ENCODE measurements around the gene VASH2.

The VASH2 gene

GRCh38 chr1:213032651-213033050 is 82.3 kb downstream of the VASH2 start:
- H3K4me3 ChIP-seq (replicated peaks in 1 of 2; ENCODE audit: low read depth in 2 of 2, low read length in 2 of 2): no peak overlapping the region
- TF ChIP-seq, protein P1, sequence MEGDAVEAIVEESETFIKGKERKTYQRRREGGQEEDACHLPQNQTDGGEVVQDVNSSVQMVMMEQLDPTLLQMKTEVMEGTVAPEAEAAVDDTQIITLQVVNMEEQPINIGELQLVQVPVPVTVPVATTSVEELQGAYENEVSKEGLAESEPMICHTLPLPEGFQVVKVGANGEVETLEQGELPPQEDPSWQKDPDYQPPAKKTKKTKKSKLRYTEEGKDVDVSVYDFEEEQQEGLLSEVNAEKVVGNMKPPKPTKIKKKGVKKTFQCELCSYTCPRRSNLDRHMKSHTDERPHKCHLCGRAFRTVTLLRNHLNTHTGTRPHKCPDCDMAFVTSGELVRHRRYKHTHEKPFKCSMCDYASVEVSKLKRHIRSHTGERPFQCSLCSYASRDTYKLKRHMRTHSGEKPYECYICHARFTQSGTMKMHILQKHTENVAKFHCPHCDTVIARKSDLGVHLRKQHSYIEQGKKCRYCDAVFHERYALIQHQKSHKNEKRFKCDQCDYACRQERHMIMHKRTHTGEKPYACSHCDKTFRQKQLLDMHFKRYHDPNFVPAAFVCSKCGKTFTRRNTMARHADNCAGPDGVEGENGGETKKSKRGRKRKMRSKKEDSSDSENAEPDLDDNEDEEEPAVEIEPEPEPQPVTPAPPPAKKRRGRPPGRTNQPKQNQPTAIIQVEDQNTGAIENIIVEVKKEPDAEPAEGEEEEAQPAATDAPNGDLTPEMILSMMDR (IDR thresholded peaks at IDR 0.05; ENCODE audit: low read depth, low read length): no peak
- no peak for DNase-seq (ENCODE audit: low read depth in 2 of 2)

DNA sequence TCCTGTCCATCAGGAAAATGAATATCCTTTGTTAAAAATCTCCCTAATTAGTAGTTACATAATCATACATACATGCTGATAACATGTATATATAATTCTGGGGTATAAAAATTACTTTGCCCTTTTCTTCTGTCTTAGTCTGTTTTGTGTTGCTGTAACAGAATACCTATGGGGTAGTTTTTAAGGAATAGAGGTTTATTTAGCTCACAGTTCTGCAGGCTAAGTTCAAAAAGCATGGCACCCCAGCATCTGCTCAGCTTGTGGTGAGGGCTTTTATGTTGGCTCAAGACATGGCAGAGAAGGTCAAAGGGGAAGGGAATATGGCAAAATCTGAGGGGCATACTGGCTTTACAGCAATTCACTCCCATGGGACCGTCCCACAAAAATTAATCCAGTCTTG is 84.4 kb downstream of the VASH2 start:
- TF ChIP-seq, protein P1 (IDR thresholded peaks at IDR 0.05; ENCODE audit: low read depth, low read length): no peak
- no peak overlapping the region for H3K4me3 ChIP-seq (replicated peaks in 1 of 2; ENCODE audit: low read depth in 2 of 2, low read length in 2 of 2)
- DNase-seq (ENCODE audit: low read depth in 2 of 2): no peak

GRCh38 chr1:213035573-213035972 is 85.2 kb downstream of the VASH2 start:
- DNase-seq (ENCODE audit: low read depth in 2 of 2): no peak
- TF ChIP-seq, protein P1 (IDR thresholded peaks at IDR 0.05; ENCODE audit: low read depth, low read length): no peak
- no peak overlapping the region for H3K4me3 ChIP-seq (replicated peaks in 1 of 2; ENCODE audit: low read depth in 2 of 2, low read length in 2 of 2)

Data from cardiac fibroblast (primary cell).